ENCODE results near the gene CDKN2C. TPM values are rescaled to one million over a fixed set of nuclear protein-coding genes. Genes with fewer than 3 reads are reported as not detected.
"Not testable (repeated sequence)": the region's sequence is repeated elsewhere in the genome, so short reads cannot be mapped to it uniquely, and the experiment has no call there.

The CDKN2C gene
- total and polyA plus RNA-seq, 2 experiments from 2014 or later = not detected

DNA sequence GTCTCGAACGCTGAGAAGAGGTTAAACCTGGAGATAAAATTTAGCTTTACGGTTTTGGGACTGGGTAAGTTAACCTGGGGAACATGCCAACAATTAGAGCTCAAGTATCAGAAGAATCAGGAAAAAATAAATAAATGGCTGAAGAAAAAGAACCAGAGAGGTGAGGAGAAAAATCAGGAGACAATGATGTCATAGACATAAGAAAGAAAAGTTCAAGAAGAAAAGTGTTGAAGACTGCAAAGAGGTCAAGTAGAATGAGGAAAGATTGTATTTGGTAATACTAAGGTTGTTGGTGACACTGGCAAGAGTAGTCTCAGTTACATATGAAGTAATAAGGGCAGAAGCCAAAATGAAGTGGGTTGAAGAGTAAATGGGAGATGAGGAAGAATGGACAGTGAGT lies 26.0 kb downstream of the CDKN2C start (continued):
- TF ChIP-seq, protein P1, sequence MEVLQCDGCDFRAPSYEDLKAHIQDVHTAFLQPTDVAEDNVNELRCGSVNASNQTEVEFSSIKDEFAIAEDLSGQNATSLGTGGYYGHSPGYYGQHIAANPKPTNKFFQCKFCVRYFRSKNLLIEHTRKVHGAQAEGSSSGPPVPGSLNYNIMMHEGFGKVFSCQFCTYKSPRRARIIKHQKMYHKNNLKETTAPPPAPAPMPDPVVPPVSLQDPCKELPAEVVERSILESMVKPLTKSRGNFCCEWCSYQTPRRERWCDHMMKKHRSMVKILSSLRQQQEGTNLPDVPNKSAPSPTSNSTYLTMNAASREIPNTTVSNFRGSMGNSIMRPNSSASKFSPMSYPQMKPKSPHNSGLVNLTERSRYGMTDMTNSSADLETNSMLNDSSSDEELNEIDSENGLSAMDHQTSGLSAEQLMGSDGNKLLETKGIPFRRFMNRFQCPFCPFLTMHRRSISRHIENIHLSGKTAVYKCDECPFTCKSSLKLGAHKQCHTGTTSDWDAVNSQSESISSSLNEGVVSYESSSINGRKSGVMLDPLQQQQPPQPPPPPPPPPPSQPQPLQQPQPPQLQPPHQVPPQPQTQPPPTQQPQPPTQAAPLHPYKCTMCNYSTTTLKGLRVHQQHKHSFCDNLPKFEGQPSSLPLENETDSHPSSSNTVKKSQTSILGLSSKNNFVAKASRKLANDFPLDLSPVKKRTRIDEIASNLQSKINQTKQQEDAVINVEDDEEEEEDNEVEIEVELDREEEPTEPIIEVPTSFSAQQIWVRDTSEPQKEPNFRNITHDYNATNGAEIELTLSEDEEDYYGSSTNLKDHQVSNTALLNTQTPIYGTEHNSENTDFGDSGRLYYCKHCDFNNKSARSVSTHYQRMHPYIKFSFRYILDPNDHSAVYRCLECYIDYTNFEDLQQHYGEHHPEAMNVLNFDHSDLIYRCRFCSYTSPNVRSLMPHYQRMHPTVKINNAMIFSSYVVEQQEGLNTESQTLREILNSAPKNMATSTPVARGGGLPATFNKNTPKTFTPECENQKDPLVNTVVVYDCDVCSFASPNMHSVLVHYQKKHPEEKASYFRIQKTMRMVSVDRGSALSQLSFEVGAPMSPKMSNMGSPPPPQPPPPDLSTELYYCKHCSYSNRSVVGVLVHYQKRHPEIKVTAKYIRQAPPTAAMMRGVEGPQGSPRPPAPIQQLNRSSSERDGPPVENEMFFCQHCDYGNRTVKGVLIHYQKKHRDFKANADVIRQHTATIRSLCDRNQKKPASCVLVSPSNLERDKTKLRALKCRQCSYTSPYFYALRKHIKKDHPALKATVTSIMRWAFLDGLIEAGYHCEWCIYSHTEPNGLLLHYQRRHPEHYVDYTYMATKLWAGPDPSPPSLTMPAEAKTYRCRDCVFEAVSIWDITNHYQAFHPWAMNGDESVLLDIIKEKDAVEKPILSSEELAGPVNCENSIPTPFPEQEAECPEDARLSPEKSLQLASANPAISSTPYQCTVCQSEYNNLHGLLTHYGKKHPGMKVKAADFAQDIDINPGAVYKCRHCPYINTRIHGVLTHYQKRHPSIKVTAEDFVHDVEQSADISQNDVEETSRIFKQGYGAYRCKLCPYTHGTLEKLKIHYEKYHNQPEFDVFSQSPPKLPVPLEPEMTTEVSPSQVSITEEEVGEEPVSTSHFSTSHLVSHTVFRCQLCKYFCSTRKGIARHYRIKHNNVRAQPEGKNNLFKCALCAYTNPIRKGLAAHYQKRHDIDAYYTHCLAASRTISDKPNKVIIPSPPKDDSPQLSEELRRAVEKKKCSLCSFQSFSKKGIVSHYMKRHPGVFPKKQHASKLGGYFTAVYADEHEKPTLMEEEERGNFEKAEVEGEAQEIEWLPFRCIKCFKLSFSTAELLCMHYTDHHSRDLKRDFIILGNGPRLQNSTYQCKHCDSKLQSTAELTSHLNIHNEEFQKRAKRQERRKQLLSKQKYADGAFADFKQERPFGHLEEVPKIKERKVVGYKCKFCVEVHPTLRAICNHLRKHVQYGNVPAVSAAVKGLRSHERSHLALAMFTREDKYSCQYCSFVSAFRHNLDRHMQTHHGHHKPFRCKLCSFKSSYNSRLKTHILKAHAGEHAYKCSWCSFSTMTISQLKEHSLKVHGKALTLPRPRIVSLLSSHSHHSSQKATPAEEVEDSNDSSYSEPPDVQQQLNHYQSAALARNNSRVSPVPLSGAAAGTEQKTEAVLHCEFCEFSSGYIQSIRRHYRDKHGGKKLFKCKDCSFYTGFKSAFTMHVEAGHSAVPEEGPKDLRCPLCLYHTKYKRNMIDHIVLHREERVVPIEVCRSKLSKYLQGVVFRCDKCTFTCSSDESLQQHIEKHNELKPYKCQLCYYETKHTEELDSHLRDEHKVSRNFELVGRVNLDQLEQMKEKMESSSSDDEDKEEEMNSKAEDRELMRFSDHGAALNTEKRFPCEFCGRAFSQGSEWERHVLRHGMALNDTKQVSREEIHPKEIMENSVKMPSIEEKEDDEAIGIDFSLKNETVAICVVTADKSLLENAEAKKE (CRISPR knock-in tag; IDR thresholded peaks at IDR 0.05) = no peak
- TF ChIP-seq CREB1 (CRISPR knock-in tag; IDR thresholded peaks at IDR 0.05; ENCODE audit: low read depth) = no peak

- H3K9me3 Mint-ChIP-seq; H3K27ac Mint-ChIP-seq; ATAC-seq; H3K9me2 ChIP-seq (ENCODE audit: insufficient read depth); H3F3A ChIP-seq (replicated peaks; ENCODE audit: low read depth); H3K36me3 ChIP-seq (ENCODE audit: insufficient read depth); H3K27me3 ChIP-seq (ENCODE audit: insufficient read depth); H3K4me1 Mint-ChIP-seq; H3K27ac ChIP-seq (ENCODE audit: low read depth); H3K4me3 ChIP-seq; H3K36me3 Mint-ChIP-seq (ENCODE audit: low read depth); H3K27me3 Mint-ChIP-seq (ENCODE audit: insufficient read depth, low read depth, poor library complexity); H2AFZ ChIP-seq; H3K4me3 Mint-ChIP-seq; DNase-seq (ENCODE audit: low spot score); H3K4me1 ChIP-seq (ENCODE audit: insufficient read depth); H3K79me2 ChIP-seq (replicated peaks; ENCODE audit: insufficient read depth); H4K20me1 ChIP-seq (replicated peaks; ENCODE audit: insufficient read depth); H3K4me2 ChIP-seq: not testable (repeated sequence)
These were observed 29.3 kb downstream of the CDKN2C start for GRCh38 chr1:50999375-50999774.

- no peaks in the 10 kb centered on the region for H4K20me1 ChIP-seq (replicated peaks; ENCODE audit: insufficient read depth)
- no peaks in the 10 kb centered on the region for H3K4me1 ChIP-seq (ENCODE audit: insufficient read depth)
- H3K4me2 ChIP-seq = no peak overlapping the region
- Mint-ChIP-seq H3K36me3 (ENCODE audit: low read depth) (no peaks in the 10 kb centered on the region), H3K4me3 (no peak overlapping the region), H3K27ac (no peak overlapping the region), H3K4me1 (peaks cover 3% of the 10 kb centered on the region; the same call in 2 of the 3 replicates), H3K9me3 (no peaks in the 10 kb centered on the region), H3K27me3 (ENCODE audit: insufficient read depth, low read depth, poor library complexity) (no peaks in the 10 kb centered on the region)
- no peak for ATAC-seq
- H3K27me3 ChIP-seq (ENCODE audit: insufficient read depth) = no peaks in the 10 kb centered on the region
- H3K36me3 ChIP-seq (ENCODE audit: insufficient read depth) = no peaks in the 10 kb centered on the region
- H3K4me3 ChIP-seq = no peak overlapping the region
- no peak overlapping the region for H3K27ac ChIP-seq (ENCODE audit: low read depth)
- no peaks in the 10 kb centered on the region for H3F3A ChIP-seq (replicated peaks; ENCODE audit: low read depth)
- no peaks in the 10 kb centered on the region for H3K79me2 ChIP-seq (replicated peaks; ENCODE audit: insufficient read depth)
- no peaks in the 10 kb centered on the region for H3K9me2 ChIP-seq (ENCODE audit: insufficient read depth)
- H2AFZ ChIP-seq = no peak overlapping the region
- DNase-seq (ENCODE audit: low spot score) = no peak
- TF ChIP-seq JUNB (IDR thresholded peaks at IDR 0.05; ENCODE audit: unreplicated experiment) (no peak), ZNF331 (CRISPR knock-in tag; IDR thresholded peaks at IDR 0.05; ENCODE audit: low read depth) (no peak), CREB1 (CRISPR knock-in tag; IDR thresholded peaks at IDR 0.05; ENCODE audit: low read depth) (no peak), NANOG (IDR thresholded peaks at IDR 0.05; ENCODE audit: borderline replicate concordance) (no peak), ZNF114 (CRISPR knock-in tag; IDR thresholded peaks at IDR 0.05) (no peak), POLR2AphosphoS5 (IDR thresholded peaks at IDR 0.05; ENCODE audit: low read depth) (no peak)
- TF ChIP-seq, protein P2, sequence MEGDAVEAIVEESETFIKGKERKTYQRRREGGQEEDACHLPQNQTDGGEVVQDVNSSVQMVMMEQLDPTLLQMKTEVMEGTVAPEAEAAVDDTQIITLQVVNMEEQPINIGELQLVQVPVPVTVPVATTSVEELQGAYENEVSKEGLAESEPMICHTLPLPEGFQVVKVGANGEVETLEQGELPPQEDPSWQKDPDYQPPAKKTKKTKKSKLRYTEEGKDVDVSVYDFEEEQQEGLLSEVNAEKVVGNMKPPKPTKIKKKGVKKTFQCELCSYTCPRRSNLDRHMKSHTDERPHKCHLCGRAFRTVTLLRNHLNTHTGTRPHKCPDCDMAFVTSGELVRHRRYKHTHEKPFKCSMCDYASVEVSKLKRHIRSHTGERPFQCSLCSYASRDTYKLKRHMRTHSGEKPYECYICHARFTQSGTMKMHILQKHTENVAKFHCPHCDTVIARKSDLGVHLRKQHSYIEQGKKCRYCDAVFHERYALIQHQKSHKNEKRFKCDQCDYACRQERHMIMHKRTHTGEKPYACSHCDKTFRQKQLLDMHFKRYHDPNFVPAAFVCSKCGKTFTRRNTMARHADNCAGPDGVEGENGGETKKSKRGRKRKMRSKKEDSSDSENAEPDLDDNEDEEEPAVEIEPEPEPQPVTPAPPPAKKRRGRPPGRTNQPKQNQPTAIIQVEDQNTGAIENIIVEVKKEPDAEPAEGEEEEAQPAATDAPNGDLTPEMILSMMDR (conservative IDR thresholded peaks at IDR 0.05; ENCODE audit: low read depth in 2 of 2) = no peak
- TF ChIP-seq, protein P3, sequence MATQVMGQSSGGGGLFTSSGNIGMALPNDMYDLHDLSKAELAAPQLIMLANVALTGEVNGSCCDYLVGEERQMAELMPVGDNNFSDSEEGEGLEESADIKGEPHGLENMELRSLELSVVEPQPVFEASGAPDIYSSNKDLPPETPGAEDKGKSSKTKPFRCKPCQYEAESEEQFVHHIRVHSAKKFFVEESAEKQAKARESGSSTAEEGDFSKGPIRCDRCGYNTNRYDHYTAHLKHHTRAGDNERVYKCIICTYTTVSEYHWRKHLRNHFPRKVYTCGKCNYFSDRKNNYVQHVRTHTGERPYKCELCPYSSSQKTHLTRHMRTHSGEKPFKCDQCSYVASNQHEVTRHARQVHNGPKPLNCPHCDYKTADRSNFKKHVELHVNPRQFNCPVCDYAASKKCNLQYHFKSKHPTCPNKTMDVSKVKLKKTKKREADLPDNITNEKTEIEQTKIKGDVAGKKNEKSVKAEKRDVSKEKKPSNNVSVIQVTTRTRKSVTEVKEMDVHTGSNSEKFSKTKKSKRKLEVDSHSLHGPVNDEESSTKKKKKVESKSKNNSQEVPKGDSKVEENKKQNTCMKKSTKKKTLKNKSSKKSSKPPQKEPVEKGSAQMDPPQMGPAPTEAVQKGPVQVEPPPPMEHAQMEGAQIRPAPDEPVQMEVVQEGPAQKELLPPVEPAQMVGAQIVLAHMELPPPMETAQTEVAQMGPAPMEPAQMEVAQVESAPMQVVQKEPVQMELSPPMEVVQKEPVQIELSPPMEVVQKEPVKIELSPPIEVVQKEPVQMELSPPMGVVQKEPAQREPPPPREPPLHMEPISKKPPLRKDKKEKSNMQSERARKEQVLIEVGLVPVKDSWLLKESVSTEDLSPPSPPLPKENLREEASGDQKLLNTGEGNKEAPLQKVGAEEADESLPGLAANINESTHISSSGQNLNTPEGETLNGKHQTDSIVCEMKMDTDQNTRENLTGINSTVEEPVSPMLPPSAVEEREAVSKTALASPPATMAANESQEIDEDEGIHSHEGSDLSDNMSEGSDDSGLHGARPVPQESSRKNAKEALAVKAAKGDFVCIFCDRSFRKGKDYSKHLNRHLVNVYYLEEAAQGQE (IDR thresholded peaks at IDR 0.05; ENCODE audit: unreplicated experiment) = no peak
These were observed 30.1 kb downstream of the CDKN2C start for GRCh38 chr1:51000160-51000559.
